Endothelial cell (in vitro differentiated cells): Measurements from ENCODE around the gene RAB26. TPM values are rescaled to one million over a fixed set of nuclear protein-coding genes. Genes with fewer than 3 reads are reported as not detected.

Experiments used
- DNase-seq: peaks from one replicate; pipeline ENCODE4 v3.0.0; 2021; ENCODE audit warnings: low spot score
- H3K27ac Mint-ChIP-seq: one replicate; pipeline ENCODE4 v1.8.0; 2021; ENCODE audit warnings: mixed read lengths, inconsistent platforms; ENCODE audit not compliant: unreplicated experiment
- H3K27me3 Mint-ChIP-seq: one replicate; pipeline ENCODE4 v1.8.0; 2021; ENCODE audit warnings: mild to moderate bottlenecking, moderate library complexity, mixed read lengths, inconsistent platforms; ENCODE audit not compliant: unreplicated experiment
- H3K36me3 Mint-ChIP-seq: one replicate; pipeline ENCODE4 v1.8.0; 2021; ENCODE audit warnings: mild to moderate bottlenecking, low read depth, mixed read lengths, inconsistent platforms; ENCODE audit not compliant: unreplicated experiment
- H3K4me1 Mint-ChIP-seq: one replicate; pipeline ENCODE4 v1.8.0; 2021; ENCODE audit warnings: mild to moderate bottlenecking, mixed read lengths, inconsistent platforms; ENCODE audit not compliant: unreplicated experiment
- H3K4me3 Mint-ChIP-seq: one replicate; pipeline ENCODE4 v1.8.0; 2021; ENCODE audit warnings: mild to moderate bottlenecking, mixed read lengths, inconsistent platforms; ENCODE audit not compliant: unreplicated experiment
- H3K9me3 Mint-ChIP-seq: one replicate; pipeline ENCODE4 v1.8.0; 2021; ENCODE audit warnings: mixed read lengths, inconsistent platforms; ENCODE audit not compliant: unreplicated experiment
- CTCF ChIP-seq: fragments of 200-600 bp; sonication (generic); IDR thresholded peaks from one replicate; pipeline ENCODE4 v1.5.0; 2021; ENCODE audit warnings: antibody characterized with exemption; ENCODE audit not compliant: unreplicated experiment
- total RNA-seq: library from RNA; stranded (reverse); fragmentation: NEBNext Ultra II Directional; extraction: Animal tissue kit (Norgen Biotek cat#: 25700); gene quantifications from one replicate; pipeline ENCODE4 v1.2.1, GENCODE V29; 2021; ENCODE audit not compliant: unreplicated experiment

RAB26 gene
- total RNA-seq, 1 donor from 2014 or later, result 1.9 TPM

- no peak for DNase-seq
- no peak overlapping the region for H3K27ac Mint-ChIP-seq
- H3K27me3 Mint-ChIP-seq, result peaks cover 13% of the 10 kb centered on the region
- peak overlapping the region; percentile 65 for H3K4me3 Mint-ChIP-seq
- H3K9me3 Mint-ChIP-seq, result no peaks in the 10 kb centered on the region
- H3K36me3 Mint-ChIP-seq, result no peaks in the 10 kb centered on the region
- no peak for TF ChIP-seq CTCF
- peaks cover 9% of the 10 kb centered on the region for H3K4me1 Mint-ChIP-seq
Observed at GRCh38 chr16:2148714-2149629, 547 bp downstream of the RAB26 start.

GRCh38 chr16:2149630-2150417 lies 1.4 kb downstream of the RAB26 start:
- TF ChIP-seq CTCF, result no peak
- no peak overlapping the region for H3K4me3 Mint-ChIP-seq
- no peak overlapping the region for H3K27ac Mint-ChIP-seq
- peaks cover 16% of the 10 kb centered on the region for H3K27me3 Mint-ChIP-seq
- no peak for DNase-seq
- no peaks in the 10 kb centered on the region for H3K36me3 Mint-ChIP-seq
- no peaks in the 10 kb centered on the region for H3K9me3 Mint-ChIP-seq
- H3K4me1 Mint-ChIP-seq, result peaks cover 13% of the 10 kb centered on the region

- no peak overlapping the region for H3K4me3 Mint-ChIP-seq
- peaks cover 4% of the 10 kb centered on the region for H3K36me3 Mint-ChIP-seq
- DNase-seq, result no peak
- H3K27ac Mint-ChIP-seq, result no peak overlapping the region
- no peak for TF ChIP-seq CTCF
- peaks cover 17% of the 10 kb centered on the region for H3K4me1 Mint-ChIP-seq
- no peaks in the 10 kb centered on the region for H3K9me3 Mint-ChIP-seq
- peaks cover 22% of the 10 kb centered on the region for H3K27me3 Mint-ChIP-seq
Observed at GRCh38 chr16:2150418-2151187, 2.2 kb downstream of the RAB26 start.

GRCh38 chr16:2151188-2152091 lies 3.0 kb downstream of the RAB26 start:
- H3K27ac Mint-ChIP-seq, result no peak overlapping the region
- H3K27me3 Mint-ChIP-seq, result peaks cover 22% of the 10 kb centered on the region
- peaks cover 22% of the 10 kb centered on the region for H3K4me1 Mint-ChIP-seq
- peaks cover 9% of the 10 kb centered on the region for H3K36me3 Mint-ChIP-seq
- DNase-seq, result no peak
- no peak overlapping the region for H3K4me3 Mint-ChIP-seq
- no peaks in the 10 kb centered on the region for H3K9me3 Mint-ChIP-seq
- no peak for TF ChIP-seq CTCF
